ENCODE measurements around the gene ZNF627. TPM values are rescaled to one million over a fixed set of nuclear protein-coding genes. Genes with fewer than 3 reads are reported as not detected.
"Not testable (repeated sequence)": the region's sequence is repeated elsewhere in the genome, so short reads cannot be mapped to it uniquely, and the experiment has no call there.

Gene ZNF627
- total RNA-seq, 1 donor from 2014 or later, result 24.5 TPM

GRCh38 chr19:11633223-11633622, 35.9 kb downstream of the ZNF627 start:
- no peak for TF ChIP-seq CTCF (IDR thresholded peaks at IDR 0.05; ENCODE audit: insufficient read depth, low read length, severe bottlenecking)
- FAIRE-seq (no peak), DNase-seq (ENCODE audit: low read depth) (no peak)
- no peak overlapping the region for H3K4me3 ChIP-seq (ENCODE audit: low read depth, low read length)
- H3K27me3 ChIP-seq (ENCODE audit: control insufficient read depth, insufficient read depth, low read length), result peaks cover 3% of the 10 kb centered on the region
- no peaks in the 10 kb centered on the region for H3K36me3 ChIP-seq (ENCODE audit: control insufficient read depth, insufficient read depth, low read length)

GRCh38 chr19:11634018-11634662, 36.9 kb downstream of the ZNF627 start:
- not testable (repeated sequence) for DNase-seq (ENCODE audit: low read depth); H3K4me3 ChIP-seq (ENCODE audit: low read depth, low read length); FAIRE-seq; H3K36me3 ChIP-seq (ENCODE audit: control insufficient read depth, insufficient read depth, low read length); H3K27me3 ChIP-seq (ENCODE audit: control insufficient read depth, insufficient read depth, low read length)

DNA sequence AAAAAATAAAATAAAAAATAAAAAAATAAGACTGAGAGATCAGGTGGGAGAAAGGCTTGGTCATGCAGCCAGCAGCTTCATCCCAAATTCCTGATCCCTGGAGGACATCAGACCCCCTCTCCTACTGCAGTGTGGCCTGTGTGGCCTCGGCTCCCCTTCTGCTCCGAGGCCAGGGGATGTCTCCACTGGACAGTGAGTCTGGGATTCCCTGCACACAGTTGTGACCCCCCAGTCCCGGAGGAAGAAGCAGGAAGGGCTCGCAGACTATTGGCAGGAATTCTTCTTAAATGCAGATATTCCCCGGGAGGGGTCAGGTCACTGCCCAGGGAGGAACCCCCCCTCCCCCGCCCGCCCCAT, 41.9 kb downstream of the ZNF627 start:
- DNase-seq (ENCODE audit: low read depth), result no peak
- no peak for TF ChIP-seq CTCF (IDR thresholded peaks at IDR 0.05; ENCODE audit: insufficient read depth, low read length, severe bottlenecking)
- Histone ChIP-seq H3K4me3 (ENCODE audit: low read depth, low read length) (no peak overlapping the region), H3K36me3 (ENCODE audit: control insufficient read depth, insufficient read depth, low read length) (no peaks in the 10 kb centered on the region), H3K27me3 (ENCODE audit: control insufficient read depth, insufficient read depth, low read length) (no peaks in the 10 kb centered on the region)
- no peak for FAIRE-seq

DNA sequence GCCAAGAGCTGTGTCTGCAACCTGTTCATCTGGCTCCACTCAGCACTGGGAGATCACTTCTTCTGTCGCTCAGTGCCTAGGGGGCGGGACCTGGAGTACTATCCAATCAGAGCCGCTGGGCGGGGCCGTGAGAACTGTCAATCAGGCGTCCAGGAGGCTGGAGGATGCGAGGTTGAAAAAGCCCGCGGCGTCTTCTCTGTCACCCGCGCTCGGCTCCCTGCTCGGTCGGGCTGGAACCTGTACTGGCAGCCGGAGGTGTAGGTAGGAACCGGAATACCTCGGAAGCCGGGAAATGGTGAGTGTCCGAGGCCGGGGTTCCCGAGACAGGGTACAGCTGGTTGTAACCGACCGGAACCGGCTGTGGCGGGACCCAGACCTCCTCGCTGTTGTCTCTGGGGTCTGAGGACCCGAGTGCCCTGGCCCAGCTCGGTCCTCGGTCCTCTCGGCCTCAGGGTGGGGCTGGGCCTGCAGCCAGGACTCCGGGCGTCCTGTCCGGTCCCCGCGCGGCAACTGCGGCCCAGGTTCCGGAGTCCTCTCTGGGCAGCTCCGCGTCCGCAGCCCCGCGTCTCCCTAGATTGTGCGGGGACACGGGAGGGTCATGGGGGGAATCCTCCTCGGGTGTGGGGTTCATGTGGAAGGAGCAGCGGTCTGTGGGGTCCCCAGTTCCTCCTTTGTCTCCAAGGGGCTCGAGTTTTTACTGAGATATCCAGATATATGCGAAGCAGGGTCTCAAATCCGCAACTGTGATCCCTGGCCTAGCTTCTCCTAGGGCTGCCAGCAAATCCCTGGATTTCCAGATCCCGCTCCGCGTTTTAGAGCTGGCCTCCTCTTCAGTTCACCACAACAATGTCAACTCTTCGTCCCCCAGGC, 42.6 kb downstream of the ZNF627 start:
- peak overlapping the region; percentile 83 for H3K4me3 ChIP-seq (ENCODE audit: low read depth, low read length)
- FAIRE-seq, result no peak
- no peak for TF ChIP-seq CTCF (IDR thresholded peaks at IDR 0.05; ENCODE audit: insufficient read depth, low read length, severe bottlenecking)

DNA sequence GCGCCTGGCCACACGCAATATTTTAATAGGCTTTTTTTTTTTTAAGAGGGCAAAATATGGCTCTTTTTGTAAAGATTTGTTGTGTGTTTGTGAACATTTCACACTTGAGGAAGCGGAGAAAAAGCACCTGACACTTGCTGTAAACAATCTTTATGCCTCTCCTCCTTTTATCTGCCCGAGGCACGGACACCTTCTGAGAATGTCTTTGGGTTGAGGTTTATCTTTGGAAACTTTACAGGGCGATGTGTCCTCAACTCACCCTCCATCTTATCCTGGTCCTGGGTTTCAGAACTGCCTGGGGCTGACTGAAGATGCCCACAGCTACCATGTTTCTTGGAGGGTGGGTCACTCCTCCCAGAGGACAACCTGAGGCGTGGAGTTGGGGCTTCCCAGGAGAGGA, 44.0 kb downstream of the ZNF627 start:
- H3K4me3 ChIP-seq (ENCODE audit: low read depth, low read length), result no peak overlapping the region
- no peaks in the 10 kb centered on the region for H3K27me3 ChIP-seq (ENCODE audit: control insufficient read depth, insufficient read depth, low read length)
- no peaks in the 10 kb centered on the region for H3K36me3 ChIP-seq (ENCODE audit: control insufficient read depth, insufficient read depth, low read length)
- TF ChIP-seq CTCF (IDR thresholded peaks at IDR 0.05; ENCODE audit: insufficient read depth, low read length, severe bottlenecking), result no peak
- FAIRE-seq (no peak), DNase-seq (ENCODE audit: low read depth) (no peak)

More for the DNA sequence above, 42.6 kb downstream of the ZNF627 start:
- DNase-seq (ENCODE audit: low read depth), result peak; percentile 89
- Histone ChIP-seq H3K36me3 (ENCODE audit: control insufficient read depth, insufficient read depth, low read length) (no peaks in the 10 kb centered on the region), H3K27me3 (ENCODE audit: control insufficient read depth, insufficient read depth, low read length) (no peaks in the 10 kb centered on the region)

DNA sequence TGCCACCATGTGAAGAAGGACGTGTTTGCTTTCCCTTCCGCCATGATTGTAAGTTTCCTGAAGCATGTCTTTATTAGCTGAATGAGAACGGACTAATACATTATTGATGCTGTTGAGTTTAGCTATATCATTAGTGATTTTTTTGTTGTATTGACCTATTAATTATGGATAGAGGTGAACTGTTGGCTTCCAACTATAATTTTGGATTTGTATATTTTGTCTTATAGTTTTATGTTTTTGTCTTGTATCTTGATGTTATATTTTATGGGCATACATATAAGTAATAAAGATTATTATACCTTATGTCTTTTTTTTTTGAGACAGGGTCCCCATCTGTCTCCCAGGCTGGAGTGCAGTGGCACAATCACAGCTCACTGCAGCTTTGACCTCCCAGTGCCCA, 45.6 kb downstream of the ZNF627 start:
- no peaks in the 10 kb centered on the region for H3K27me3 ChIP-seq (ENCODE audit: control insufficient read depth, insufficient read depth, low read length)
- DNase-seq (ENCODE audit: low read depth) (no peak), FAIRE-seq (no peak)
- TF ChIP-seq CTCF (IDR thresholded peaks at IDR 0.05; ENCODE audit: insufficient read depth, low read length, severe bottlenecking), result no peak
- no peaks in the 10 kb centered on the region for H3K36me3 ChIP-seq (ENCODE audit: control insufficient read depth, insufficient read depth, low read length)
- no peak overlapping the region for H3K4me3 ChIP-seq (ENCODE audit: low read depth, low read length)

Measured in bronchial epithelial cell (primary cell).